ENCODE results near the gene NME7.

The NME7 gene

GRCh38 chr1:169106095-169106920 lies 261.3 kb downstream of the NME7 start, which contains the start of gene ATP1B1:
Gene ATP1B1 (plus strand): TSS chr1:169106690. CDS start chr1:169106830, 140 bp downstream.
- DNase-seq (ENCODE audit: low spot score) = peak; percentile 75

- no peak for DNase-seq (ENCODE audit: low spot score)
These were observed 262.0 kb downstream of the NME7 start for GRCh38 chr1:169105434-169106094.

- DNase-seq (ENCODE audit: low spot score) = no peak
These were observed 262.5 kb downstream of the NME7 start for GRCh38 chr1:169105087-169105433.

- DNase-seq (ENCODE audit: low spot score) = no peak
These were observed 264.1 kb downstream of the NME7 start for GRCh38 chr1:169103480-169103893.

- no peak for DNase-seq (ENCODE audit: low spot score)
These were observed 264.6 kb downstream of the NME7 start for GRCh38 chr1:169103002-169103401.

GRCh38 chr1:169102567-169102966 lies 265.0 kb downstream of the NME7 start:
- no peak for DNase-seq (ENCODE audit: low spot score)

GRCh38 chr1:169100651-169101088 lies 266.9 kb downstream of the NME7 start:
- no peak for DNase-seq (ENCODE audit: low spot score)

- DNase-seq (ENCODE audit: low spot score) = no peak
These were observed 267.4 kb downstream of the NME7 start for GRCh38 chr1:169100208-169100607.

- no peak for DNase-seq (ENCODE audit: low spot score)
These were observed 268.0 kb downstream of the NME7 start for GRCh38 chr1:169099561-169099960.

- no peak for DNase-seq (ENCODE audit: low spot score)
These were observed 269.2 kb downstream of the NME7 start for GRCh38 chr1:169098380-169098779.

- DNase-seq (ENCODE audit: low spot score) = no peak
These were observed 272.6 kb downstream of the NME7 start for GRCh38 chr1:169094897-169095569.

- no peak for DNase-seq (ENCODE audit: low spot score)
These were observed 275.2 kb downstream of the NME7 start for GRCh38 chr1:169092399-169092798.

- no peak for DNase-seq (ENCODE audit: low spot score)
These were observed 276.1 kb downstream of the NME7 start for GRCh38 chr1:169091480-169091941.

- no peak for DNase-seq (ENCODE audit: low spot score)
These were observed 276.7 kb downstream of the NME7 start for GRCh38 chr1:169090900-169091311.

GRCh38 chr1:169090308-169090899 lies 277.2 kb downstream of the NME7 start:
- DNase-seq (ENCODE audit: low spot score) = no peak

- no peak for DNase-seq (ENCODE audit: low spot score)
These were observed 277.8 kb downstream of the NME7 start for GRCh38 chr1:169089776-169090175.

GRCh38 chr1:169087876-169088275 lies 279.7 kb downstream of the NME7 start:
- DNase-seq (ENCODE audit: low spot score) = no peak

GRCh38 chr1:169086603-169087455 lies 280.8 kb downstream of the NME7 start:
- no peak for DNase-seq (ENCODE audit: low spot score)

- DNase-seq (ENCODE audit: low spot score) = no peak
These were observed 281.7 kb downstream of the NME7 start for GRCh38 chr1:169085911-169086310.
